ENCODE measurements around the gene GPR26.

The GPR26 gene

DNA sequence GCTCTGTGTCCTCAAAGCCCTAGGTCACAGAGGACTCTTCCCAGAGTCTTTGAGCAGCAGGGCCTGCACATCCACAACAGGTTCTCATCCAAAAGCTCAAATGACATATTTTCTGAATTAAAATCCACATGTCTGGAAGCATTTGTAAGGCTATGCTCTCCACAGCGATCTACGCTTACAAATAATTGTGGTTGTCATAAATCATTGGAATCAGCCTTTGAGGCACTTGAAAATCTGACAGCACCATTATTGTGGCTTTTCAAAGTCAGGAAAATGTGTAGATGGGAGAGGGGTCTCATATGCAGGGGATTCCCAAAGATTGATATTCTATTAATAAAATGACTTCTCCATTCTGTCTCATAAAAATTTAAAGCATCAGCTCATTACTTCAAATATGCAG is 16.3 kb downstream of the GPR26 start:
- Histone ChIP-seq H3K4me3 (ENCODE audit: low read length) (no peak overlapping the region), H3K4me2 (ENCODE audit: low read length) (no peak overlapping the region), H3K27me3 (ENCODE audit: control insufficient read depth, insufficient read depth, low read length) (no peaks in the 10 kb centered on the region), H3K9me3 (replicated peaks; ENCODE audit: low read length) (peaks cover 9% of the 10 kb centered on the region), H3K4me1 (ENCODE audit: control insufficient read depth, insufficient read depth, low read length) (no peaks in the 10 kb centered on the region), H3K9ac (ENCODE audit: low read depth, low read length) (no peak overlapping the region), H3K36me3 (ENCODE audit: insufficient read depth, low read length) (no peaks in the 10 kb centered on the region)

DNA sequence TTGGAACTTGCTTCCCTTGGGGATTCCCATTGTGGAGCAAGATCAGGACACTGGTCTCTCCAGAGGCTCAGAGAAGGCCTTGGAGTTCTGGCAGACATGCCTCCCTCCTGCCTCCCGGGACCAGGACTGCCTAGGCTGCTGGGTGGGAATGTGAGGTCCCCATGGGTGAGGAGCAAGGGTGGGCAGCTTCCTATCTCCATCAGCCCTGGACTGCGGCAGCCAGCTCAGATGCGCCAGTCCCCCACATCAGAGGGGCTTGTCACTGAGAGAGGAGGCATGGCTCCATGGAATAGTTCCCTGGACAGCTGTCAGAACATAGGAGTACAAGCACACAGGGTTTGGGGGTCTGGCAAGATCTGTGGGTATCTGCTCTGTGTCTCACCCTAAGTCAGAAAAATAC is 17.3 kb downstream of the GPR26 start:
- Histone ChIP-seq H3K27me3 (ENCODE audit: control insufficient read depth, insufficient read depth, low read length) (no peaks in the 10 kb centered on the region), H3K9ac (ENCODE audit: low read depth, low read length) (no peak overlapping the region), H3K4me3 (ENCODE audit: low read length) (no peak overlapping the region), H3K36me3 (ENCODE audit: insufficient read depth, low read length) (no peaks in the 10 kb centered on the region), H3K4me2 (ENCODE audit: low read length) (no peak overlapping the region), H3K4me1 (ENCODE audit: control insufficient read depth, insufficient read depth, low read length) (no peaks in the 10 kb centered on the region), H3K9me3 (replicated peaks; ENCODE audit: low read length) (peaks cover 9% of the 10 kb centered on the region)

DNA sequence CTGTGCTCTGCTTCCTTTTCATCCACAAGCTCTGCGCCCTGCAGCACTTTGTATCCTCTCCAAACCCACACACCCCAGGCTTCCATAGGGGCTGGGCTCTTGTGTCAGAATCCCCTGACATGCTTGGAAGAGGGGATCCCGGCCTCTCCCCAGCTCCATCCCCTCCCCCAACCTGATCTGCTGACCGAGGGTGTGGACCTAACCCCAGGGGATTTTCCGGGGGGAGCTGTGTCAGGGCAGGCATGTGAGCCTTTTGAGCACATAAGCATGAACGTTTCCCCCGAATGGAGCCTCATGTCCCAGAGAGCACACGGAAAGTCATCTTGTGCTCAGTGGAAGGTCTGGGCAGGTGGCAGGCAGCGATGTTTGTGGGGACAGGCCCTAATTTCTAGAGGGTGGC is 17.7 kb downstream of the GPR26 start:
- H3K27me3 ChIP-seq (ENCODE audit: control insufficient read depth, insufficient read depth, low read length), result no peaks in the 10 kb centered on the region
- no peak overlapping the region for H3K4me3 ChIP-seq (ENCODE audit: low read length)
- no peak overlapping the region for H3K9ac ChIP-seq (ENCODE audit: low read depth, low read length)
- H3K4me1 ChIP-seq (ENCODE audit: control insufficient read depth, insufficient read depth, low read length), result no peaks in the 10 kb centered on the region
- H3K9me3 ChIP-seq (replicated peaks; ENCODE audit: low read length), result peaks cover 9% of the 10 kb centered on the region
- no peak overlapping the region for H3K4me2 ChIP-seq (ENCODE audit: low read length)
- no peaks in the 10 kb centered on the region for H3K36me3 ChIP-seq (ENCODE audit: insufficient read depth, low read length)

DNA sequence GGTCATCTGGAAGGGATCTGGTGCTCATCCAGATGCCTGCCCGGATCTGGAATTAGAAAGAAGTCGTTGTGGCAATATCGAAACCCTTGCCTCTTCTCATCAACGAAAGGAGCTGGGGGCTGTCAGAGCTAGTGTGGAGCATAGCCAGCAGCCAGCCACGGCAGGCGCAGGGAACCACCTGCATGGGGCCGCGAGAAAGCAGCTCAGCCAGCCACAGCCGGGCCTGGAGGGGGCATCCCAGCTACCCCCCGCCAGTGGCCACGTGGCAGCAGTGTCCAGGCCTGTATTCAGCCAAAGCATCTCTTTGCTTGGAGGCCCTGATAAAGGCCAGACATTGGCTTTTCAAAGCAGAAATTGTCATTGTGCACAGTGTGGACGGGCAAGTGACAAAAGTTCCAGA is 19.1 kb downstream of the GPR26 start:
- Histone ChIP-seq H3K4me2 (ENCODE audit: low read length) (no peak overlapping the region), H3K9me3 (replicated peaks; ENCODE audit: low read length) (peaks cover 9% of the 10 kb centered on the region), H3K4me3 (ENCODE audit: low read length) (no peak overlapping the region), H3K9ac (ENCODE audit: low read depth, low read length) (no peak overlapping the region), H3K27me3 (ENCODE audit: control insufficient read depth, insufficient read depth, low read length) (no peaks in the 10 kb centered on the region), H3K4me1 (ENCODE audit: control insufficient read depth, insufficient read depth, low read length) (no peaks in the 10 kb centered on the region), H3K36me3 (ENCODE audit: insufficient read depth, low read length) (no peaks in the 10 kb centered on the region)

DNA sequence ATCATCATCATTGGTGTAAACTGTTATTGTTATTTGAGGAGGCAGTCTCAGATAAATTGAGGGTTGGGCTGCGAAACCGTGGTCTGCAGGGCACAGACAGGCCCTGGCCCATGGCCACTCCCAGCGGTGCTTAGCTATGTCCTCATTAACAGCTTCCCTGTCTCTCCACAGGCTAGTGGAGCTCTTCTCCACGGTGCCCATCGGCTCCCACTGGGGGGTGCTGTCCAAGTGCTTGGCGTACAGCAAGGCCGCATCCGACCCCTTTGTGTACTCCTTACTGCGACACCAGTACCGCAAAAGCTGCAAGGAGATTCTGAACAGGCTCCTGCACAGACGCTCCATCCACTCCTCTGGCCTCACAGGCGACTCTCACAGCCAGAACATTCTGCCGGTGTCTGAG is 21.6 kb downstream of the GPR26 start:
- H3K4me2 ChIP-seq (ENCODE audit: low read length), result no peak overlapping the region
- H3K9me3 ChIP-seq (replicated peaks; ENCODE audit: low read length), result peaks cover 6% of the 10 kb centered on the region
- no peak overlapping the region for H3K4me3 ChIP-seq (ENCODE audit: low read length)
- no peaks in the 10 kb centered on the region for H3K4me1 ChIP-seq (ENCODE audit: control insufficient read depth, insufficient read depth, low read length)
- no peaks in the 10 kb centered on the region for H3K27me3 ChIP-seq (ENCODE audit: control insufficient read depth, insufficient read depth, low read length)
- no peaks in the 10 kb centered on the region for H3K36me3 ChIP-seq (ENCODE audit: insufficient read depth, low read length)
- H3K9ac ChIP-seq (ENCODE audit: low read depth, low read length), result no peak overlapping the region

DNA sequence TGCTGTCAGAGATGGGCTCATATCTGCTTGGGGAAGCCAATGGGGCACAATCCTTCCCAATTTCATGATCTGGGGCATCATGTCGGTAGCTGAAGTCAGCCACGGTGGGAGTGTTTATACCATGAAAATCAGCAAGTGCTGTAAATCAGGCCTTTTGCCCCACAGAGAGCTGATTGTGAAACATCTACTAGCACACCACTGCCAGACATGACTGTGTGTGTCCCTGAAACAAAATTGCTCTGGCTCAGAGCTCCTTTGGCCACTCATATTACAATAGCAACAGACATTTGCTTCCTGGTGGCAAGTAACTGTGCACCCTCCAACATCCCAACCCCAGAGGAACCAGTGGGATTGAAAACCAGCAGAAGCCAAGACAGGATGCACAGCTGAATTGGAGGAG is 23.7 kb downstream of the GPR26 start:
- Histone ChIP-seq H3K9me3 (replicated peaks; ENCODE audit: low read length) (peaks cover 6% of the 10 kb centered on the region), H3K4me2 (ENCODE audit: low read length) (no peak overlapping the region), H3K9ac (ENCODE audit: low read depth, low read length) (no peak overlapping the region), H3K4me1 (ENCODE audit: control insufficient read depth, insufficient read depth, low read length) (no peaks in the 10 kb centered on the region), H3K27me3 (ENCODE audit: control insufficient read depth, insufficient read depth, low read length) (no peaks in the 10 kb centered on the region), H3K36me3 (ENCODE audit: insufficient read depth, low read length) (no peaks in the 10 kb centered on the region), H3K4me3 (ENCODE audit: low read length) (no peak overlapping the region)

DNA sequence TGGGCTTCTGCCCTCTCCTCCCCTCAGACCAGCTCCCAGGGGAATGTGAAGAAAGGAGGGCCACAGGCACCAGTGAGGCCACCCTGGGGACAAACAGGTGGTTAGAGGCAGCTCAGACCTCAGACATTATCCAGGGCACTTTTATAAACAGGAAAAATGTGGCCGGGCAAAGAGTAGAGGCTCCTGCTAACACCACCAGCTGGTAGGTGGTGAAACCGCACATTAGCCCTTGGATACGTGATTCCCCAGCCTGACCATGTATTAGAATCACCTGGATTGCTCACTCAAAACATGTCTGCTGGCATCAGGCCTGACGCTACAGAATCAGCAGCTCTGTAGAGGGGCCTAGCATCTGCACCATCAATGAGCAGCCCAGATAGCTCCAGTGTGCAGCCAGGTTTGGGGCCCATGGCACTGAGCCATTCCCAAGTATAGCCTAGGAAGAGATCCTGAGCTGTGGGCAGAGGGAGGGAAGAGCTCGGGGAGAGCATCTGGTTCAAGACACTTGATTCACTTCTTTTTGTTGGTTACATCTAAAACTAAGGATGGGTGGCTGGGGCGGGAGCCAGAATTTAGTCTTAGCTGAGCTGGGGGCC is 37.1 kb downstream of the GPR26 start:
- no peaks in the 10 kb centered on the region for H3K27me3 ChIP-seq (ENCODE audit: control insufficient read depth, insufficient read depth, low read length)
- H3K36me3 ChIP-seq (ENCODE audit: insufficient read depth, low read length), result no peaks in the 10 kb centered on the region
- no peak overlapping the region for H3K4me3 ChIP-seq (ENCODE audit: low read length)
- peaks cover 10% of the 10 kb centered on the region for H3K9me3 ChIP-seq (replicated peaks; ENCODE audit: low read length)
- no peak overlapping the region for H3K9ac ChIP-seq (ENCODE audit: low read depth, low read length)
- H3K4me1 ChIP-seq (ENCODE audit: control insufficient read depth, insufficient read depth, low read length), result no peaks in the 10 kb centered on the region
- no peak overlapping the region for H3K4me2 ChIP-seq (ENCODE audit: low read length)

DNA sequence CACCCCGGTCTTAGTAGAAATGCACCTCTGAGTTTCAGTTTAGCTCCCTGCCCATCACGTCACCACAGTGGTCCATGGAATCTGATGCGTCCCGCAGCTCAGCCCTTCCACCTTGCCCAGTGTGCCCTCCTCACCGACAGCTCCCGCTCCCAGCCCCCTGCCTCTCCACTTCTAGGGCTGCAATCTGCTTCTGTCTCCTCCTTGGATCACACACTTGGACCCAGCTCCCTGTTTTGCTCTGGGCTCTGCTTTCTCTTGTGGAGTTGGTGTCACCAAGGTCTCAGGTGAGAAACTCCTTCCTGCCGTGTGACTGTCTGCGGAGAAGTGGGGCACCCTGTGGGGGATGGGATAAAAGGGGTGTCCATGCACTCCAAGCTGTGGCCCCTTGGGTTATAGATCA is 37.9 kb downstream of the GPR26 start:
- Histone ChIP-seq H3K4me2 (ENCODE audit: low read length) (no peak overlapping the region), H3K9ac (ENCODE audit: low read depth, low read length) (no peak overlapping the region), H3K4me1 (ENCODE audit: control insufficient read depth, insufficient read depth, low read length) (no peaks in the 10 kb centered on the region)

DNA sequence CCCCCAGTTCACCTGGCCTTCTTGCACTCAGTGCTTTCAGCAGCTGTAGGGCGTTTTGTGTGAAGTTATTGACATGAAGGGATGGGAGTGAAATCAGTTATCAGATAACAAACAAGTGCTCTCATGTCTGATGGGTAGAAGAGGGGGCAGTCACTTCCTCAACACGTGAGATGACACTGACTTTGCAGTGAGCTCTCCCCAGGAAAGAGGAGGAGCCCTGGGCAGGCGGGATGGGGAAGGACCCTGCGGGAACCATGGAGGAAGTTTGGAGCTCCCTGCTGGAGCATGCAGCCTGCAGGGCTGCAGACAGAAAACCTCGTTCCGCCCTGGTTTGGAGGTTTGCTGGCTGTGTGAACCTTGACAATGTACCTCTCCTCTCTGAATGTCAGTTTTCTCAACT is 38.7 kb downstream of the GPR26 start:
- Histone ChIP-seq H3K4me2 (ENCODE audit: low read length) (no peak overlapping the region), H3K27me3 (ENCODE audit: control insufficient read depth, insufficient read depth, low read length) (no peaks in the 10 kb centered on the region), H3K9ac (ENCODE audit: low read depth, low read length) (no peak overlapping the region), H3K4me3 (ENCODE audit: low read length) (no peak overlapping the region), H3K9me3 (replicated peaks; ENCODE audit: low read length) (peaks cover 10% of the 10 kb centered on the region), H3K4me1 (ENCODE audit: control insufficient read depth, insufficient read depth, low read length) (no peaks in the 10 kb centered on the region), H3K36me3 (ENCODE audit: insufficient read depth, low read length) (no peaks in the 10 kb centered on the region)

More for the DNA sequence above, 37.9 kb downstream of the GPR26 start:
- H3K4me3 ChIP-seq (ENCODE audit: low read length), result no peak overlapping the region
- no peaks in the 10 kb centered on the region for H3K36me3 ChIP-seq (ENCODE audit: insufficient read depth, low read length)
- peaks cover 10% of the 10 kb centered on the region for H3K9me3 ChIP-seq (replicated peaks; ENCODE audit: low read length)
- H3K27me3 ChIP-seq (ENCODE audit: control insufficient read depth, insufficient read depth, low read length), result no peaks in the 10 kb centered on the region

DNA sequence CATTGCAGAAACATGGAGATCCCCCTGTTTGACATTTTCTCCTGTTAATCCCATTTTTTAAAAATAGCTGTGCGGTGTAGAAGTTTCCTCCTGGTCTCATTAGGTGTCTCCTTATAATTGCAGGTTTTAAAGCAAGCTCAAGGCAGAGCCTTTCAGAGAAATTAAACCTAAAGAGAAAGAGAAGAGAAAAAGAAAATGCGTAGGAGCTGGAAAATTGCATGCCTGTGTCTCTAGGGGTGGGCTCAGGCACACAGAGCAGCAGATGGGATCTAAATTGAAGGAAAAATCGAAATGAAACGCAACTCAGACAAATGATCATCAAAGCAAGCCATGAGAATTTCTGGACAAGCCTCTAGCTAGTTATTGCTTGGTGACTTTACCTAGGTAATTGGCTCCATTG is 40.1 kb downstream of the GPR26 start:
- Histone ChIP-seq H3K9me3 (replicated peaks; ENCODE audit: low read length) (peaks cover 10% of the 10 kb centered on the region), H3K36me3 (ENCODE audit: insufficient read depth, low read length) (no peaks in the 10 kb centered on the region), H3K27me3 (ENCODE audit: control insufficient read depth, insufficient read depth, low read length) (no peaks in the 10 kb centered on the region), H3K4me2 (ENCODE audit: low read length) (no peak overlapping the region), H3K4me1 (ENCODE audit: control insufficient read depth, insufficient read depth, low read length) (no peaks in the 10 kb centered on the region), H3K9ac (ENCODE audit: low read depth, low read length) (no peak overlapping the region), H3K4me3 (ENCODE audit: low read length) (no peak overlapping the region)

DNA sequence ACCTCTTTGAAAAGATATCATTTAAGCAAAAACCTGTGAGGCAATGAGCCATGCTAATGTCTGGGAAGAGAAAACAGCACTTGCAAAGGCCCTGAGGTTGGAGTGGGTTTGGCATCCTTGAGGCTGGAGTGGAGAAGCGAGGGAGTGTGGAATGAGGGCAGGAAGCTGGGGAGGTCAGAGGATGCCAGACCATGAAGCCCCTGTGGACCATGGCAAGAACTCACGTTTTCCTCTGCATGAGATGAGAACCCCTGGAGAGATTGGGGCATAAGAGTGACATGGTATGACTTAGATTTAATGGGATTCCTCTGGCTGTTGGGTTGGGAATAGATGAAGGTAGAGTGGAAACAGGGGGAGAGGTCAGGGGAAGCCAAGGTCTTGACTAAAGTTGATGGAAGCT is 49.4 kb downstream of the GPR26 start:
- no peaks in the 10 kb centered on the region for H3K27me3 ChIP-seq (ENCODE audit: control insufficient read depth, insufficient read depth, low read length)
- H3K4me1 ChIP-seq (ENCODE audit: control insufficient read depth, insufficient read depth, low read length), result no peaks in the 10 kb centered on the region
- H3K9ac ChIP-seq (ENCODE audit: low read depth, low read length), result no peak overlapping the region
- H3K36me3 ChIP-seq (ENCODE audit: insufficient read depth, low read length), result no peaks in the 10 kb centered on the region
- H3K4me3 ChIP-seq (ENCODE audit: low read length), result no peak overlapping the region
- no peak overlapping the region for H3K4me2 ChIP-seq (ENCODE audit: low read length)
- H3K9me3 ChIP-seq (replicated peaks; ENCODE audit: low read length), result peaks cover 12% of the 10 kb centered on the region

DNA sequence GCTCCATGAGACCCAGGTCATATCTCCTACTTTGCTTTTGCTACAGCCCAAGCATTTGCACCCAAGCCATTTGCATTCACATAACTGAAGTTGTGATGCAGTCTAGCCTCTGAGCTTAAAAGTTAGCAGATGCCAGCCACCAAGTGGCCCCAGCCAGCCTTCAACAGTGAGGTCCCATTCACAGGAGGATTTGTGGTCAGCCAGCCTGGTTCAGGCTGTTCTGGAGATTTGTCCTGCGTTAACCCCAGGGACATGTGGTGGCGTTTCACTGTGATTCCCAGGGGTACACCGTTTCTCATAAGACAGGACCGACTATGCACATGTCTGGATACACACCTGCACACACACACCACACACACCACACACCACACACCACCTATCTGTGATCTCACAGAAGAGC is 51.2 kb downstream of the GPR26 start:
- Histone ChIP-seq H3K27me3 (ENCODE audit: control insufficient read depth, insufficient read depth, low read length) (no peaks in the 10 kb centered on the region), H3K36me3 (ENCODE audit: insufficient read depth, low read length) (no peaks in the 10 kb centered on the region), H3K4me2 (ENCODE audit: low read length) (no peak overlapping the region), H3K4me1 (ENCODE audit: control insufficient read depth, insufficient read depth, low read length) (no peaks in the 10 kb centered on the region), H3K4me3 (ENCODE audit: low read length) (no peak overlapping the region), H3K9ac (ENCODE audit: low read depth, low read length) (no peak overlapping the region), H3K9me3 (replicated peaks; ENCODE audit: low read length) (peaks cover 12% of the 10 kb centered on the region)
